Spleen (tissue), 7 donors: Measurements from ENCODE around the gene RIMS4.

Experiments
- CTCF ChIP-seq, 11 experiments: fragments of 200-600 bp in 7 of 11; fragments of 450-650 bp in 4 of 11; sonication (generic) in 4 of 11; IDR thresholded peaks in 8 of 11; conservative IDR thresholded peaks in 3 of 11; 1 replicate in 7 of 11; 2 replicates in 4 of 11; pipeline versions ENCODE4 v1.4.0 to v1.8.0; 2016 to 2021; ENCODE audit warnings: antibody characterized with exemption in 11 of 11, inconsistent platforms in 4 of 11, mild to moderate bottlenecking in 1 of 11
- POLR2A ChIP-seq, 3 donors: fragments of 450-650 bp; IDR thresholded peaks; one replicate each; pipeline ENCODE4 v1.5.1; 2017; ENCODE audit warnings: antibody characterized with exemption in 3 of 3, mild to moderate bottlenecking in 1 of 3
- donor health status: DM: no; HTN: no; CAD: no; lungs with moderate emphysema.
- donor health status: DM: no; HTN: no; CAD: no.
- donor health status: DM: no; HTN: no; CAD: no.

- no peak for TF ChIP-seq POLR2A (IDR thresholded peaks at IDR 0.05)
- no peak for TF ChIP-seq CTCF (IDR thresholded peaks at IDR 0.05 in 8 of 11, conservative IDR thresholded peaks at IDR 0.05 in 3 of 11)
Observed at GRCh38 chr20:44720621-44720996, 89.7 kb downstream of the RIMS4 start.
